PC-3 (cell line): ENCODE measurements around the gene CRYM.

Source experiments
- EZH2phosphoT487 ChIP-seq: fragments of 300-600 bp; sonication (generic); IDR thresholded peaks from 2 replicates; pipeline ENCODE4 v1.6.1; 2018; ENCODE audit warnings: mild to moderate bottlenecking, antibody characterized with exemption, low read length, borderline replicate concordance
- TF ChIP-seq, protein P1 (sequence below): fragments of 300-600 bp; sonication (generic); conservative IDR thresholded peaks from 2 replicates; pipeline ENCODE4 v1.5.1; 2017; ENCODE audit warnings: antibody characterized with exemption, low read depth, mild to moderate bottlenecking, low read length

DNA sequence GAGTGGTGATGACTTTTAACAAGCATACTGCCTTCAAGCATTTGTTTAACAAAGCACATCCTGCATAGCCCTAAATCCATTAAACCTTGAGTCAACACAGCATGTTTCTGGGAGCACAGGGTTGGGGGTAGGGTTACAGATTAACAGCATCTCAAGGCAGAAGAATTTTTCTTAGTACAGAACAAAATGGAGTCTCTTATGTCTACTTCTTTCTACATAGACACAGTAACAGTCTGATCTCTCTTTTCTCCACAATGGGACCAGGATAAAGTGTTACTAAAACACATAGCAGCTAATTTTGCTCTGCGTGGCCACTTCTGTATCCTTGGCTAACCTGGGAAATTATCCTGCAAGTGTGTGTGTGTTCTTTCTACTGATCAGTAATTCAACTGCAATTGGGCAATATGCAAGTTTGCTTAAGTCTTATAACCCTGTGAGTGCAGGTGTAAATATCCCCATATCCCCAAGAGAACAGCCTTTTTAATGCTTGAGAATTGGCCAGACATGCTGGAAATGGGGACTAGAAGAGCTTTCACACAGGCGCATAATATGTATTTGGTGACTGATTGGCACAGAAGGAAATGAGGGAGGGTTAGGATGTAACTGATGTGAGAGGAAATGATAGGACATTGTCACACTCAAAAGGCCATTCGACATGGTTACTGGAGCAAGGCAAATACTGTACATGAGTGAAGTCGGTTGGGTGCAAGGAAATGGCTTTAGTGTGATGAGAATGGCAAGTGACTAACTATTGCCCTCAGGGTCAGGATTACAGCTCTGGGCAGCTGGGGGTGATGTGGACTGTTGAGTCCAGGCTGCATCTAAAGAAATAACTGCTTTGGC lies 55.4 kb downstream of the CRYM start:
- TF ChIP-seq, protein P1, sequence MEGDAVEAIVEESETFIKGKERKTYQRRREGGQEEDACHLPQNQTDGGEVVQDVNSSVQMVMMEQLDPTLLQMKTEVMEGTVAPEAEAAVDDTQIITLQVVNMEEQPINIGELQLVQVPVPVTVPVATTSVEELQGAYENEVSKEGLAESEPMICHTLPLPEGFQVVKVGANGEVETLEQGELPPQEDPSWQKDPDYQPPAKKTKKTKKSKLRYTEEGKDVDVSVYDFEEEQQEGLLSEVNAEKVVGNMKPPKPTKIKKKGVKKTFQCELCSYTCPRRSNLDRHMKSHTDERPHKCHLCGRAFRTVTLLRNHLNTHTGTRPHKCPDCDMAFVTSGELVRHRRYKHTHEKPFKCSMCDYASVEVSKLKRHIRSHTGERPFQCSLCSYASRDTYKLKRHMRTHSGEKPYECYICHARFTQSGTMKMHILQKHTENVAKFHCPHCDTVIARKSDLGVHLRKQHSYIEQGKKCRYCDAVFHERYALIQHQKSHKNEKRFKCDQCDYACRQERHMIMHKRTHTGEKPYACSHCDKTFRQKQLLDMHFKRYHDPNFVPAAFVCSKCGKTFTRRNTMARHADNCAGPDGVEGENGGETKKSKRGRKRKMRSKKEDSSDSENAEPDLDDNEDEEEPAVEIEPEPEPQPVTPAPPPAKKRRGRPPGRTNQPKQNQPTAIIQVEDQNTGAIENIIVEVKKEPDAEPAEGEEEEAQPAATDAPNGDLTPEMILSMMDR = no peak
- TF ChIP-seq EZH2phosphoT487 = no peak
